ENCODE results near the gene UHRF1.
A peak's percentile ranks its signal among the peaks of the same experiment; 100 is the strongest.
"Not testable (repeated sequence)": the region's sequence is repeated elsewhere in the genome, so short reads cannot be mapped to it uniquely, and the experiment has no call there.

Gene UHRF1

DNA sequence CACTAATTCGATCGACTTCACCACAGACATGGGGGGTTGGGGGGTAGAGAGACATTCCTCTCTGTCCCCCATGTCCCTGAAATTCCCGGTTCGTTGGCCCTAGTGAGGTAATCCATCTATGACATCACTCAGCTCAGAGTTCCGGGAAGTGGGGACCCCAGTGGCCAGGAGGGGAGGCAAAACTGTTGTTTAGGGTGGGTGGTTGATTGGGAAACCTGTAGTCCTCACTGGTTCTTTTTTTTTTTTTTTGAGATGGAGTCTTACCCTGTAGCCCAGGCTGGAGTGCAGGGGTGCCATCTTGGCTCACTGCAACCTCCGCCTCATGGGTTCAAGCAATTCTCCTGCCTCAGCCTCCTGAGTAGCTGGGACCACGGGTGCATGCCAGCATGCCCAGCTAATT lies 6.5 kb upstream of the UHRF1 start, which contains the start of gene ARRDC5:
Gene ARRDC5 (minus strand): TSS at position 101 of the 400 bp plus-strand sequence. CDS start 71 bp downstream, at position 30.
- DNase-seq, result no peak

DNA sequence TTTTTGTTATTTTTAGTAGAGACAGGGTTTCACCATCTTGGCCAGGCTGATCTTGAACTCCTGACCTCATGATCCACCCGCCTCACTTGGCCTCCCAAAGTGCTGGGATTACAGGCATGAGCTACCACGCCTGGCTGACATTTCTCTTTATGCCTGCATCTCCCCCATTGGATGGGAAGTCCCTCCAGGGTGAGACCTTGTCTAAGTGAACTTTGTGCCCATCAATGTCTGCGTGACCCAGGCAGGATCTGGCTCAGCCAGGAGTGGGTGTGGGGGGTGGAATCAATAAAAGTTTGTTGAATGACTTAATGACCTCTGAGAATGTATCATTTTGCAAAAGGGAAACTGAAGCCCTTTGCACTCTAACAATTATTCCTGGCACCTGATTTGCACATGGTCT lies 4.8 kb upstream of the UHRF1 start:
- no peak for DNase-seq

DNA sequence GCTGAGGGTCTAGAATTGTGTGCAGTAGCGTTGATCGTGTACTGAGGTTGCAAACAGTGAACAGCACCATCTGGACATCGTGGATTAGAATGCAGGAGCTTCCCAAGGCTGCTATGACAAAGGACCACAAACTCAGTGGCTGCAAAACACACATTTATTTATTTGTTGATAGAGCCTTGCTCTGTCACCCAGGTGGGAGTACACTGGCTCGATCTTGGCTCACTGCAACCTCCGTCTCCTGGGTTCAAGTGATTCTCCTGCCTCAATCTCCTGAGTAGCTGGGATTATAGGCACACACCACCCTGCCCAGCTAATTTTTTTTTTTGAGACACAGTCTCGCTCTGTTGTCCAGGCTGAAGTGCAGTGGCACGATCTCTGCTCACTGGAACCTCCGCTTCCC lies 2.3 kb upstream of the UHRF1 start:
- no peak for DNase-seq

DNA sequence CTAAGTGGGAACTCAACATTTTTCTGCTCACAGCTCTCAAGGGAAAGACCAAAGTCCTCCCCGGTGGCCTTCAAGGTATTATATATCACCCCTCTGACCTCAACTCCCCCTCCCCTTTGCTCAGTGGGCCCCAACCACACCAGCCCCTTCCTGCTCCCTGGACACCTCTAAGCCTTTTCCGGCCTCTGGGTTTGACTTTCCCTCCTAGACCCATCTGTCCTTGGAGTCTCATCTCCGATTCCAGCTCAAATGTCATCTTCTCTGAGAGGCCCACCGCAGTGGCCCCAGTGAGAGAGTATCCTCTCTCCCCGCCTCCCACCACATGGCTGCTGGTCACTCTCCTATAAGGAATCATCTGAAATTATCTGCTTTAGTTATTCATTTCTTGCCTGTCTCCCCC lies 941 bp upstream of the UHRF1 start:
- DNase-seq, result no peak

DNA sequence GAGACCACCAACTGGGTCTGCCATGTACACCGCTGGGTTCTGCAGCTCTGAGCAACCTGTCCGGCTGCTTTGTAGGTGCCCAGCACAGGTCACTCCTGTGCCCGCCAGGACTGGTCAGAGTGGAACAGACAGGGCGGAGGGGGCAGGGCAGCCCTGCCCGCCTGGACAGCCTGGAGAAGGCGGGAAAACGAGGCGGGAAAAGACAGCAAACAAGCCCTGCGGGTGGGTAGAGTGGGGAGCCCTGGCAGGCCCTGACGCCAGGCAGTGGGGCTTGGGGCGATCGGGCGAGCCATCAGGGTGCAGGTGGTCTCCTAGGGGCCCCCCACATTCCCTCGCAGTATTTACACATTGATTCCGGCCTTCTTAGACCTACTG lies 533 bp upstream of the UHRF1 start:
- no peak for DNase-seq

DNA sequence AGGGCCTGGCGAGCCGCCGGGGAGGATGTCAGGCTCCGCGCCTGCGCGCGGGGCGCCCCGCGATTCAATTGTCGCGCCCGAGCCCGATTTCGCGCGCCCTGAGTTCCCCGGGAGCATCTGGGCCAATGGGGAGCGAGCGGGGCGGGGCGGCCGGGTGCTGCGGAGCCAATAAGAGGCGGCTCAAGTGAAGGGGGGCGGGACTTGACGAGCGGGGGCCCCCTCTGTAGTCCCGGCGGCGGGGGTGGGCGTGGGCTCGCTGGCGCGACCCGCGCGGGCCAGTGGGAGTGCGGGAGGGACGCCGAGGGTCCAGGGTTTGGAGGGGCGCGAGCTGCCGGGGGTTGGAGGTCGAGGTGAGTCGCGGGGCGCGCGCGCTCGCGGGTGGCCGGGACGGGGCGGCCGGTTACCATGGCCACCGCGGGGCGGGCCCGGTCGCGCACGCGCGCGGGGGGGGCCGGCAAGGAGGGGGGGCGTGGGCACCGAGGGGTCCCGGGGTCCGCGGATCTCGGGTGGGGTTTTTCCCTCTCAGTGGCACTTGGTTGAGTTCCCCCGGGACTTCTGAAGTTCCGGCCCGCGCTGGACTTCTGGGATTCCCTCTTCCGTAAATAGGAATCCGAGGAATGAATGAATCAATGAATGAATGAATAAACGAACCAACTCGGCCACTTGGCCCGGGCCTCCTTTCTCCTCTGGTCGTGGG lies 744 bp downstream of the UHRF1 start:
- peak; percentile 98 for DNase-seq

DNA sequence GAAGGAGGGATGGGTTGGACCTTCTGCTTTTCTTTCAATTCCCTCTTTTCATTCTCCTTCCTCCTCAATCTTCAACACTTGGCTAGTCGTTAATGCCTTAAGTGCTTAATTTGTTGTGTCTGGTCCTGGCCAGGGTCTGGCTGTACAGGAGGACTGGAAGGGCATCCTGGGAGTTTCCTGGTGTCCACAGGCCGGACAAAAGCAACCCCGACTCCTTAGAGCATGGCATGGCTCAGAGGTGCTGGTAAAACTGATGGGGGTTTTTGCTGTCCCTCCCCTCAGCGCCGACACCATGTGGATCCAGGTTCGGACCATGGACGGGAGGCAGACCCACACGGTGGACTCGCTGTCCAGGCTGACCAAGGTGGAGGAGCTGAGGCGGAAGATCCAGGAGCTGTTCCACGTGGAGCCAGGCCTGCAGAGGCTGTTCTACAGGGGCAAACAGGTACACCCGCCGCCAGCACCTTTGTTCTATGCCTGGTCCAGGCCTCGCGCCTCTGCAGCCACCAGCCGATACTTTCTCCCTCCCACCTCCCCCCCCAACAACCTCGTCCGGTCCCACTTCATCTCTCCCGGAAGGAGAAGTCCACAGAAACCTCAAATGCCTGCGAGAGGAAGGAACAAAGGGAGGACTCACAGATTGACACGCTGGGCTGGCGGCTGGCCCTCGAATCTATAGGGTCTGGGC lies 1.4 kb downstream of the UHRF1 start:
- peak; percentile 63 for DNase-seq

DNA sequence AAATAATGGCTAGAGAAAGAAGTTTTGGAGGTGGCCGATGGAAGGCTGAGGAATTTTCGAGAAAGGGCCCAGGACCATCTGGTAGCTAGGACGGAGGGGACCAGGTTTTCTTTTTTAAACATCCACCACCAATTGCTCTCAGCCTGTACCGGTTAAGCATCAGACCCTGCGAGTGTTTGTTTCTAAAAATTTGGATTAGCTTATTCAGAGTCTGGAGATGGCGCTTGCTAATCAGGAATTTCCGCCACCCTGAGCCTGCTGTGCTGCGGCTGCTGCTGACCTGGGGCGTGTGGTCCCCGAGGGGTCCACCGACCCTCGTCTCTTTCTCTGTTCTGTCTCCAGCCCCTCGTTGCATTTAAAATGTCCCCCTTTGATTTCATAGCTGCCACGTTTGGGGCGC lies 2.0 kb downstream of the UHRF1 start:
- no peak for DNase-seq

DNA sequence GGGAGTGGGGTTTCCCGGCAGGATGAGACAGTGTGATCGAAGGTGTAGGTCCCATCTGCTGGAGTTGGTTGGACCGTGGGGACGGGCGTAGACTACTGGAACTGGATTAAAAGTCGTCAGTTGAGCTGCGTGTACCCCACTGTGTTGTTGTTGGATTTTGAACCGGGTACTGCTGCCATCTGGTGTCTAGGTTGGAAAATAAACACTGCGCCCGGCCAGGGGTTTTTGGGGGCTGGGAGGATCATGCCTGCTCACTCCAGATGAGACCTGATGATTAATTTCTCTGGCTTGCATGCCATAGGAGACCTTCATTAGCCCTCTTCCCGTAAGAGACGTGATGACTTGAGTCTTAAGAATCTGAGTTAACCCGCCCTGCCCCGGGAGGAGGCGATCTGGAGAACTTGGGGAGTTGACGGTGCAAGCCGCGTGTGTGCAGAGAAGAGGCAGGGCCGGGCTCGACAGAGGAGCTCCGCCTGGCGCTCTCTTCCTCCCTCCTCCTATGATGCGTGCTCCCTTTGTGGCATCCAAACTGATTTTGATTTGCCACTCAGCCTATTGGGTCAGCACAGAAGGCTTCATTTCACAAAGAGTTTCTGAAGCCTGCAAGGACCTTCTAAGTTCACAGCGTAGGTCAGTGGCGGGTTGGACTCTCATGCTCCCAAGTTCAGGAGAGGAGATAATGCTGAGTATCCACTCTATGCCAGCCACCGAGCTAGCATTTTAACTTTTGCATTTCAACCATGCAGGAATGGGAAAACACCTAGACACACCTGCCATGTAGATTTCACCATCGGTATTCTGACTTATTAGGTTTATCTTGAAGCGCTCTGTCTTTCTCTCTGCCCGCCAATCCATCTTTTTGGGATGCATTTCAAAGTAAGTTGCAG lies 2.7 kb downstream of the UHRF1 start:
- DNase-seq, result peak; percentile 87

DNA sequence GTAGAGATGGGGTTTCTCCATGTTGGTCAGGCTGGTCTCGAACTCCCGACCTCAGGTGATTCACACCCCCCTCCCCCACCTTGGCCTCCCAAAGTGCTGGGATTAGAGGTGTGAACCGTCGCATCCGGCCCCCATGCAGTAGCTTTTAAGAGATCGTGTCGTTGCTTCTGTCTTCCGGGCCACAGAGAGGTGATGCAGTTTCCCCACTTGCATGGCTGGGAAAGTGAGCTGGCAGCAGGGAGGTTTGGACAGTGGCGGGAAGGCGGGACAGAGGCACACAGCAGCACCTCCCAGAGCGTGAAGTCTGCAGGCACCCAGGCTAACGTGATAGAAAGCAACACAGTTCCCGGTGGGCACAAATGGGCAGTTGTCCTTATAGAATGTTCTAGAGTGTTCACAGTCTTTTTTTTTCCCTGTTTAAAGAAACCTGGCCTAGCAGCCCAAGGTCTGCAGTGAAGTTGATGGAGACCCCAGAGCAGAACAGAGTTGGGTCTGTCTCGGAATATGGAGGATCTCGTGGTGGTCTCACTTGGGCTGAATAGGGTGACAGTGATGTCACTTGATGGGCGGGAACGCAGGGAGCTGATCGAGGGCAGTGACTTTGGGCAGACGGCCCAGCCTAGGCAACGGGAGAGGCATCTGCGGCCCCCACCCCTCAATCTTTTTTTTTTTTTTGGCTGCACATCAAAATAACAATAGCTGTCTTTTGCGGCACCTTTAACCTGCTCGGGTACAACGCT lies 4.9 kb downstream of the UHRF1 start:
- DNase-seq, result peak; percentile 37

DNA sequence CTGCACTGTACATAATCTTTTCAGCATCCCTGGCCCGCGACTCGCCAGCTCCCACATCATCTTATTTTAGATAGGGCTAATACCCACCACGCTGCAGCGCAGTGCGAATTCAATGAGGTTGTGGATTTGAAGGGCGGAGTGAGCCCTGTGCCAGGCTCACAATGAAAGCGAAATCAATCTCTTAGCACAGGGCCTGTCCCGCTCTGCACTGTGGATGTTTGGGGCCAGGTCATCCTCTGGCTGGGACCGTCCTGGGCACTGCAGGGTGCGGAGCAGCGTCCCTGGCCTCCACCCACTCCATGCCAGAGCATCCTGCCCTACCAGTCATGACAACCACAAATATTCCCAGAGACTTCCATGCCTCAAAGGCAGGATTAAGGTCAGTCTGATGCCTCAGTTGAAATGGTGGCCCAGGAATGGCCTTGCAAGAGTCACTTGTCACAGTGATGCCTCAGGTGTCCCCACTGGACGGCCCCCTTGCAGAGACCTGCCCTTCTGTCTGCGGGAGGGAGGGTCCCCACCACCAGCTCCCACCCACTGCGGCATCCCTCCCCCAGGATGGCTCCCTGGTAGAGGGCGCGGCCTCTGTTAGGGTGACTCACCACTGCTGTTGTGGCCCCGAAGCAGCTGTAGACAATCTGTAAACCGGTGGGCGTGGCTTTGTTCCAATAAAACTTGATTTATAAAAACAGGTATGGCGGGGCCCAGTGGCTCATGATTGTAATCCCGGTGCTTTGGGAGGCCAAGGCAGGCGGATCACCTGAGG lies 5.6 kb downstream of the UHRF1 start:
- DNase-seq, result peak; percentile 79

DNA sequence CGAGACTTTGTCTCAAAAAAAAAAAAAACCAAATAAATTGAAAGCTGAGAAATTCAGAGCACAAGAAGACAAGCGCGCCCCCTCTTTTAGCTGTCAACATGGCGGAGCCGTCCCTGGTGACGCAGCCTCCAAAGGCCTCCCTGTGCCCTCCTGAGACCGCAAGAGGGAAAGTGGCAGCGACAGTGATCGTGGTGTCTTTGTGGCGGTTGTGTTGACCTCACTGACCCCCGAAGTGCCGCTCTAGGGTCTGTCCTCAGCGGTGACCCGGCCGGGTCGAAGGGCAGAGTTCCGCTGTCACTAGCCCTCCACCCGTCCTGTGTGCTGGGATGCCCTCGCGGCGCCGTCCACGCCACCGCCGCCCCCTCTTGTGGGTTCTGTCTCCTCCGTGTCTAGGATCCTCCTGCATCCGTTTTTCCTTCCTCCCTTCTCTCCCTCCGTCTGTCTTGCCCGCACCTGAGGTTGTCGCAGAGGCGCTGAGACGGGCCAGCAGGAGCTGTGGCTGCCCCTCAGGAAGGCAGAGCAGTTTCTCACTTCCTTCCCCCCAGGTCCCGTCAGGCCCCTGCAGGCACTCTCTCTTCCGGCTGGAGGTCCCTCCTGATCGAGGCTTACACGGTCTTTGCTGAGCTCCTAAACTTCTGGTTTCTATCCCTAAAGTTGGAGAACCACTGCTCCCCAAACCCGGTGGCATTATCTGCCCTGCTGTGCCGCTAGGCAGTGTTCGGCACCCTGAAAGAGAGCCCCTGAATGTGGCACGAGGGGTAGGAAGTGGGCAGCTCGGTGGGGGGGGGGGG lies 7.2 kb downstream of the UHRF1 start:
- DNase-seq, result peak; percentile 42

DNA sequence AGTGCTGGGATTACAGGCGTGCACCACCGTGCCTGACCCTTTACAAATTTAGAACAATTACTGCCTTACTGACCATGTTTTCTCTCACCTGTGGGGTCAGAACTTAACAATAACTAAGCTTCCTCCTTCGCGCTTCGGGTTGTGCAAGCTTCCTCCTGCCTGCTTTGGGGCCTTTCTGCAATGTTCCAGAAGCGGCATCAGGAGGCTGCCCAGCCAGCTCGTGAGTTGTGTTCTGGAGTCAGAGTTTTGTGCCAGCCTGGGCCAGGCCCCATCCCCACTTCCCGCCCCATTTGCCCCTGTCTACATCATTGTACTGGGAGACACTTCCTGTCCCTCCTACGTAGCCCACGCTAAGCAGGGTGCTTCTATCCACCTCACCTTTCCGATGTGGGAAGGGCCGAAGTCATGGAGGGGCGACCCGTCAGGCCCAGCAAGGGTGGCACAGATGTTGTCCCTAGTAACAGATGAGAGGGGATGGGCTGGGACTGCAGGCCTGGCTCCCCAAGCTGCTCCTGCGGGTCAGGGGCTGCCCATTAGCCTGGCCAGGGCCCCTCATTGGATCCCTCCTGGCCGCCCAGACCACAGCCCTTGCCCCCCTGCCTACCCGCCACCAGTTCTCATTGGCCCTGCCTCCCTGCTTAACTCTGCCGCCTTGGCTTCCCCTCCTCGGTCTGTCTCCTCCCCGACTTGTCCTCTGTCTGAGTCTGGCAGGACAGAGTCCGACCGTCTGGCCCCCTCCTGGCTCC lies 13.4 kb downstream of the UHRF1 start:
- no peak for DNase-seq

DNA sequence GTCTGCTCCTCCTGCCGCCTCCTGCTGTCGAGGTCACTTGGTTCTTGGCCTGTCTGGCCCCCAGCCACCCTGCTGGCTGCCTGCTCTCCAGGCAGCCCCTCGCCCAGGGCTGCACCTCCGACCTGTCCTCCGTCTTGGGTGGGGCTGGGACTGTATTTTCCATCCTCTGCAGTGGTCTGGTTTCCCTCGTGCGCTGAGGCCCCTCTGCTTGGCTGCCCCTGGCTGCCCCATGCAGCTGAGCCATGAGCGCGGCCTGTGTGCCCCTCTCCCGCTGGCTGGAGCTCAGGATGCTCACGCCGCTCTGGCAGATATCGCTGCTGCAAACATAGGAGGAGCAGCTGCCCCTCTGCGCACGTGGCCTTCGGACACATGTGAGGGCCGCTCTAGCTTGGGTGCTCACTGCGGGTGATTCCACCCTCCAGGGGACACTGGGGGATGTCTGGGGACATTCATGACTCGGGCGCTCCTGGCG lies 14.0 kb downstream of the UHRF1 start:
- no peak for DNase-seq

DNA sequence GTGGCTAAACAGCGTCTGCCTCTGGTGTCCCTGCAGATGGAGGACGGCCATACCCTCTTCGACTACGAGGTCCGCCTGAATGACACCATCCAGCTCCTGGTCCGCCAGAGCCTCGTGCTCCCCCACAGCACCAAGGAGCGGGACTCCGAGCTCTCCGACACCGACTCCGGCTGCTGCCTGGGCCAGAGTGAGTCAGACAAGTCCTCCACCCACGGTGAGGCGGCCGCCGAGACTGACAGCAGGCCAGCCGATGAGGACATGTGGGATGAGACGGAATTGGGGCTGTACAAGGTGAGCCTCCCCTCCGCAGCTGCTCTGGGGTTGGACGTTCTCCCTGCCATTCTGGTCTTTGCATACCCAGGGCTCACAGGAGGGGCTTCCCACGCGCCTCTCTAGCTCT lies 19.9 kb downstream of the UHRF1 start:
- DNase-seq, result no peak

DNA sequence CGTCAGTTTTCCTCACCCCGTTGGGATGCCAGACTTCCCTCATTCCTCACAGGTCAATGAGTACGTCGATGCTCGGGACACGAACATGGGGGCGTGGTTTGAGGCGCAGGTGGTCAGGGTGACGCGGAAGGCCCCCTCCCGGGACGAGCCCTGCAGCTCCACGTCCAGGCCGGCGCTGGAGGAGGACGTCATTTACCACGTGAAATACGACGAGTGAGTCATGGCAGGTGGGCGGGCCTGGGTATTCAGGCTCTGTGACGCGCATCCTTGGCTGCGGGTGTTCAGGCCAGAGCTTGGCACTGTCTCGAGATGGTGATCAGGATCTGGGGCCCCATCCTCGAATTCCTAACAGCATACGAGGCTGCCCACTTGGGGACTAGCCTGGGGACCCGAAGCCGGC lies 21.4 kb downstream of the UHRF1 start:
- no peak for DNase-seq

DNA sequence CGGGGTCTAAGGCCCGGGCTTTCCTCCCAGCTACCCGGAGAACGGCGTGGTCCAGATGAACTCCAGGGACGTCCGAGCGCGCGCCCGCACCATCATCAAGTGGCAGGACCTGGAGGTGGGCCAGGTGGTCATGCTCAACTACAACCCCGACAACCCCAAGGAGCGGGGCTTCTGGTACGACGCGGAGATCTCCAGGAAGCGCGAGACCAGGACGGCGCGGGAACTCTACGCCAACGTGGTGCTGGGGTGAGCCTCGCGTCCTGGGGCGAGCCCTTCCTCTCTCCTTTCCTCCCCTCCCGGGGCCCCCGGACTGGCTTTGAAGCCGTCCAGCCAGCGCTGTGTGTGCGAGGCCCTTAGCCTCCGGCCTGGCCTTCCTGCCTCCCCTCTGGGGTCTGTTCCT lies 23.4 kb downstream of the UHRF1 start:
- DNase-seq, result no peak

DNA sequence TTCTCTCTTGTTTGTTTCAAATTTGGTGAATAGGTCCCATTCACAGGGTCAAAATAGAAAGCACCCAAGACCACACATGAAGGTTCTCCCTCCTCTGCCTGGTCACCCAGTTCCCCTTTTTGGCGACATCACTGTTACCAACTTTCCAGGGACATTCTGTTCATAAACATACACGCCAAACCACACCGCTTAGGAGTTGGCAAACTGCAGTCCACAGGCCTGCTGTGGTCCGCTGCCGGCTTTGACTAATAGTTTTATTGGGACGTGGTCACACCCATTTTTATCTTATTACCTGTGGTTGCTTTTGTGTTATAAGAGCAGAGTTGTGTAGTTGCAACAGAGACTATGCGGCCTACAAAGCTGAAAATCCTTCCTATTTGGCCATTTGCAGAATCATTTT lies 24.2 kb downstream of the UHRF1 start:
- DNase-seq, result no peak

DNA sequence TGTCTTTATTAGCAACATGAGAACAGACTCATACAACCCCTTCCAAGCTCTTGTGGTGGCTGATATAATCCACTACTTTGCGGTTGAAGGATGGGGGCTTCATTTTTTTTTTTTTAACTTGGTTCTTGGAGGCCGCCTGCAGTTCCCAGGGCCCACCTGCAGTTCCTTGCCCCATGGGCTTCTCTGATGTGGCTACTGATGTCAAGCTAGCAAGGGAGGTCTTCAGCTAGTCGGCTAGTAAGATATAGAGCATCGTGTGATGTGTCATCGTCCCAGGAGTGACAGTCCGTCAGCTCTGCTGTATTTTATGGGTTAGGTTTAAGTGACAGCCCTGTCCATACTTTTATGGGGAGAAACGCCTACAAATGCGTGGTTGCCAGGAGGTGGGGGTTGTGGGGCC lies 26.1 kb downstream of the UHRF1 start:
- no peak for DNase-seq

DNA sequence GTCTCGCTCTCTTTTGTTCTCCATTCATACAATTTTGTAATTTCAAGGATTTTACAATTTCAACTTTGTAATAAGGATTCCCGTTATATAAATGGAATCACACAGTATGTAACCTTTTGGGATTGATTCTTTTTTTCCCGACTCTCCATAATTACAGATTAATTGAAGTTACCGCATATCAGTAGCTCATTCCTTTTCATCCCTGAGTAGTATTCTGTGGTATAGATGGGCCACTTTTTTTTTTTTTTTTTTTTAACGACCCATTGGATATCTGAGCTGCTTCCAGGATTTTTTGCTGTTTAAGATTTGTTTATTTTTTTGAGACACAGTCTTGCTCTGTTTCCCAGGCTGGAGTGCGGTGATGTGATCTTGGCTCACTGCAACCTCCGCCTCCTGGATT lies 27.8 kb downstream of the UHRF1 start:
- DNase-seq, result no peak

DNA sequence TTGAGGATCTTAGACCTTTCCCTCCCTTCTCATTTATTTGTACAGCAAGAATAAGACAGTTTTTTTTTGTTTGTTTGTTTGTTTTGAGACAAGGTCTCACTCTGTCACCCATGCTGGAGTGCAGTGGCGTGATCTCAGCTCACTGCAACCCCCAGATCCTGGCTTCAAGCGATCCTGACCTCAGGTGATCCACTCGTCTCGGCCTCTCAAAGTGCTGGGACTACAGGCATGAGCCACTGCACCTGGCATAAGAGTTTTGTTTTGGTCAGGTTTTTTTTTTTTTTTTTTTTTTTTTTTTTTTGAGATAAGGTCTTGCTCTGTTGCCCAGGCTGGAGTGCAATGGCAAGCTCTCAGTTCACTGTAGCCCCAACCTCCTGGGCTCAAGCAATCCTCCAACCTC lies 29.2 kb downstream of the UHRF1 start:
- DNase-seq, result not testable (repeated sequence)
